K562 (cell line): ENCODE results near the gene LPIN3. TPM values are rescaled to one million over a fixed set of nuclear protein-coding genes. Genes with fewer than 3 reads are reported as not detected.

Source experiments
- ATAC-seq: fragments of 200-7000 bp; cut with Tn5 transposase; 3 replicates; pipeline ENCODE4 v1.9.1; 2020; ENCODE audit warnings: moderate library complexity
- BruUV-seq: library from RNA; stranded (reverse); fragments of 400-500 nt; replicated peaks from 2 replicates; lab custom pipeline; 2021; lab: Mats Ljungman, UMichigan
- CTCF ChIA-PET: fragments of 300-600 bp; formaldehyde crosslinking; extraction: SDS; loops from one replicate; lab custom pipeline; 2021; ENCODE audit warnings: low intra/inter-chr PET ratio; lab: Yijun Ruan, JAX
- POLR2A ChIA-PET: fragments of 300-600, 350-650 bp; sonication (Branson Sonifier 250); formaldehyde crosslinking; extraction: SDS; loops from one replicate; lab custom pipeline; 2021; ENCODE audit warnings: antibody characterized with exemption, inconsistent platforms; lab: Yijun Ruan, JAX
- DNase-seq, 4 experiments: peaks; one replicate each; pipeline versions ENCODE4 v3.0.0 to v3.0.0-alpha.2; 2011 to 2018; ENCODE audit warnings: low spot score in 3 of 4, mixed read lengths in 3 of 4; ENCODE audit errors: extremely low read depth in 1 of 4
- FAIRE-seq: peaks from 2 replicates; lab custom pipeline; 2011; peaks lifted over from hg19 to GRCh38; lab: Jason Lieb, UNC
- H2AFZ ChIP-seq: 2 replicates; pipeline ENCODE4 v1.6.0; 2011; ENCODE audit warnings: low read depth, low read length, control low read depth, inconsistent platforms
- H3K27ac ChIP-seq: fragments of 200-600 bp; 3 replicates; pipeline ENCODE4 v1.8.0; 2011; ENCODE audit warnings: low read depth, mild to moderate bottlenecking, control low read depth, inconsistent platforms, low read length, moderate library complexity, mixed read lengths; ENCODE audit errors: extremely low read depth
- H3K27me3 ChIP-seq, 2 experiments: fragments of 300-600 bp in 1 of 2; 2 replicates in 1 of 2; 3 replicates in 1 of 2; pipeline versions ENCODE4 v1.6.0 to v1.8.0; 2011; ENCODE audit warnings: inconsistent platforms in 2 of 2, low read length in 2 of 2, mild to moderate bottlenecking in 1 of 2, mixed read lengths in 1 of 2, moderate library complexity in 1 of 2; ENCODE audit not compliant: control insufficient read depth in 2 of 2, insufficient read depth in 2 of 2
- H3K36me3 ChIP-seq: fragments of 300-600 bp; 3 replicates; pipeline ENCODE4 v1.8.0; 2011; ENCODE audit warnings: mild to moderate bottlenecking, low read length, inconsistent platforms; ENCODE audit not compliant: control insufficient read depth, insufficient read depth
- H3K4me1 ChIP-seq, 2 experiments: fragments of 200-600 bp in 1 of 2; replicated peaks in 1 of 2; 2 replicates in 1 of 2; 3 replicates in 1 of 2; pipeline versions ENCODE4 v1.5.1 to v1.8.0; 2011; ENCODE audit warnings: inconsistent platforms in 2 of 2, low read length in 2 of 2, mild to moderate bottlenecking in 1 of 2, mixed read lengths in 1 of 2, moderate library complexity in 1 of 2; ENCODE audit not compliant: control insufficient read depth in 2 of 2, insufficient read depth in 2 of 2
- H3K4me2 ChIP-seq: 2 replicates; pipeline ENCODE4 v1.6.1; 2011; ENCODE audit warnings: low read length, control low read depth, inconsistent platforms, mixed read lengths; ENCODE audit not compliant: insufficient read depth
- H3K4me3 ChIP-seq: fragments of 200-600 bp; sonication (generic), shearing (Covaris generic); 2 replicates; pipeline ENCODE4 v1.5.1; 2016; ENCODE audit warnings: control low read depth, inconsistent platforms
- H3K79me2 ChIP-seq: fragments of 200-600 bp; 3 replicates; pipeline ENCODE4 v1.8.0; 2011; ENCODE audit warnings: low read length, inconsistent platforms; ENCODE audit not compliant: control insufficient read depth, insufficient read depth
- H3K9ac ChIP-seq, 2 experiments: 2 replicates each; pipeline versions ENCODE4 v1.6.0 to v1.6.1; 2011; ENCODE audit warnings: low read depth in 2 of 2, low read length in 2 of 2, control low read depth in 1 of 2, inconsistent platforms in 1 of 2, mild to moderate bottlenecking in 1 of 2, mixed read lengths in 1 of 2; ENCODE audit not compliant: insufficient read depth in 1 of 2
- H3K9me1 ChIP-seq: one replicate; pipeline ENCODE4 v1.6.0; 2011; ENCODE audit warnings: inconsistent platforms, mild to moderate bottlenecking, low read length, moderate library complexity; ENCODE audit not compliant: control insufficient read depth, insufficient read depth
- H3K9me3 ChIP-seq: replicated peaks from 2 replicates; pipeline ENCODE4 v1.5.1; 2011; ENCODE audit warnings: low read depth, low read length, inconsistent platforms; ENCODE audit not compliant: control insufficient read depth, insufficient read depth
- H4K20me1 ChIP-seq: replicated peaks from 2 replicates; pipeline ENCODE4 v1.6.1; 2011; ENCODE audit warnings: low read length, inconsistent platforms, mixed read lengths; ENCODE audit not compliant: control insufficient read depth, insufficient read depth
- CBFA2T3 ChIP-seq: fragments of 450-650 bp; IDR thresholded peaks from 2 replicates; pipeline ENCODE4 v1.6.1; 2017
- DDX20 ChIP-seq: fragments of 450-650 bp; IDR thresholded peaks from 2 replicates; pipeline ENCODE4 v1.6.1; 2016; ENCODE audit warnings: missing genetic modification characterization, low read depth, mild to moderate bottlenecking, missing compliant biosample characterization, moderate library complexity
- E2F1 ChIP-seq: sonication (generic); formaldehyde crosslinking; IDR thresholded peaks from 2 replicates; pipeline ENCODE4 v1.8.1; 2023; ENCODE audit warnings: mild to moderate bottlenecking, missing genetic modification reagents, moderate library complexity
- FOXA3 ChIP-seq, 2 experiments: fragments of 450-650 bp in 1 of 2; sonication (generic) in 1 of 2; formaldehyde crosslinking; IDR thresholded peaks in 1 of 2; conservative IDR thresholded peaks in 1 of 2; 2 replicates each; pipeline versions ENCODE4 v1.4.0 to v1.8.0; 2020 to 2022; ENCODE audit warnings: mild to moderate bottlenecking in 2 of 2, missing genetic modification reagents in 1 of 2
- NCOA2 ChIP-seq, 2 experiments: fragments of 450-650 bp; IDR thresholded peaks; 2 replicates each; pipeline ENCODE4 v1.6.1; 2018; ENCODE audit warnings: mild to moderate bottlenecking in 2 of 2, moderate library complexity in 1 of 2; ENCODE audit not compliant: partially characterized antibody in 2 of 2
- NFRKB ChIP-seq: fragments of 450-650 bp; IDR thresholded peaks from 2 replicates; pipeline ENCODE4 v1.6.1; 2016; ENCODE audit warnings: low read depth
- STAT5A ChIP-seq: IDR thresholded peaks from 2 replicates; pipeline ENCODE4 v1.6.1; 2012; ENCODE audit warnings: low read length, inconsistent platforms, borderline replicate concordance
- ZBTB11 ChIP-seq, 3 experiments: fragments of 200-800 bp in 1 of 3; fragments of 250-450 bp in 1 of 3; fragments of 450-650 bp in 1 of 3; sonication (Bioruptor Pico) in 1 of 3; sonication (Bioruptor generic) in 1 of 3; formaldehyde crosslinking in 1 of 3; IDR thresholded peaks; 2 replicates each; pipeline versions ENCODE4 v1.6.1 to v1.8.0; 2016 to 2022; ENCODE audit warnings: mild to moderate bottlenecking in 2 of 3, missing genetic modification characterization in 2 of 3, missing compliant biosample characterization in 1 of 3, moderate library complexity in 1 of 3
- WGBS: fragments of 100-300 bp; shearing (Covaris generic); methylation state at CpG from one replicate; pipeline ENCODE4 v1.1.6; 2016; ENCODE audit warnings: low coverage, mixed read lengths; ENCODE audit not compliant: insufficient coverage; ENCODE audit errors: missing lambda C conversion rate; 5-methylcytosine and 5-hydroxymethylcytosine counted together
- in situ Hi-C: fragments of 300-500 bp; cut with MboI; formaldehyde crosslinking; loops from 4 replicates; pipeline ENCODE4 v1.15.0; 2018; ENCODE audit warnings: inconsistent platforms, mixed read lengths
- intact Hi-C: fragments of 100-400 bp; cut with micrococcal nuclease; formaldehyde crosslinking; loops from 2 replicates; pipeline ENCODE4 v1.14.2; 2022
- polyA plus RNA-seq, 8 experiments: library from polyadenylated mRNA; depleted of rRNA in 4 of 8; stranded (reverse) in 5 of 8; unstranded in 3 of 8; fragments of >200 nt; fragmentation: Nextera tagmentation in 2 of 8; fragmentation: Illumina TruSeq in 1 of 8; extraction: Ambion mirVana in 2 of 8; extraction: Trizol in 1 of 8; gene quantifications; 2 replicates each; pipeline versions ENCODE4 v1.2.1 to v1.2.3, GENCODE V29; 2011 to 2014; ENCODE audit warnings: inconsistent platforms in 1 of 8, missing spikeins in 1 of 8
- total RNA-seq, 7 experiments: library from RNA; depleted of rRNA in 6 of 7; stranded (reverse); fragments of >200 nt in 6 of 7; fragmentation: Illumina TruSeq in 2 of 7; extraction: Trizol in 2 of 7; gene quantifications; 2 replicates each; pipeline versions ENCODE4 v1.2.1 to v1.2.3, GENCODE V29; 2011 to 2021; ENCODE audit warnings: low replicate concordance in 1 of 7

LPIN3 gene
- total and polyA plus RNA-seq, 9 of the 15 experiments (the other 6 are each of a cell fraction or from before 2014, with no cell fraction given) = 2.2 to 10.4 (median 5.9) TPM

GRCh38 chr20:41335591-41335990 is 5.0 kb upstream of the LPIN3 start:
- 0% methylated on average over 1 of the region's 1 CpG for WGBS
- Histone ChIP-seq H3K27ac (no peak overlapping the region), H3K9ac (no peak overlapping the region), H3K9me3 (no peaks in the 10 kb centered on the region), H3K36me3 (no peaks in the 10 kb centered on the region), H3K27me3 (peaks cover 2 to 10% of the 10 kb centered on the region in 2 experiments; a peak in 3 of 5 replicates), H3K79me2 (no peaks in the 10 kb centered on the region), H3K9me1 (no peaks in the 10 kb centered on the region), H2AFZ (no peak overlapping the region), H3K4me2 (no peak overlapping the region), H3K4me1 (peaks cover 3 to 14% of the 10 kb centered on the region in 2 experiments; a peak in 3 of 5 replicates), H4K20me1 (no peaks in the 10 kb centered on the region), H3K4me3 (no peak overlapping the region)
- FAIRE-seq = no peak
- no peak for DNase-seq
- no TSS peak for BruUV-seq
- intact Hi-C loops = no loop called here
- TF ChIP-seq FOXA3 (CRISPR knock-in tag; conservative IDR thresholded peaks at IDR 0.05 in 1 of 2, IDR thresholded peaks at IDR 0.05 in 1 of 2) (no peak), CBFA2T3 (0 out of 2 replicates have a peak, but pooled peaks have one; percentile 10), E2F1 (CRISPR knock-in tag) (no peak), STAT5A (no peak), NFRKB (no peak), DDX20 (tag) (no peak), NCOA2 (IDR thresholded peaks at IDR 0.05; ENCODE audit: partially characterized antibody in 2 of 2) (no peak), ZBTB11 (CRISPR knock-in tag; IDR thresholded peaks at IDR 0.05) (no peak)
- in situ Hi-C loops = no loop called here
- ChIA-PET POLR2A (no interaction called here), CTCF (no interaction called here)
- no peak for ATAC-seq
